OCI-LY1 (cell line): ENCODE measurements around the gene AK2.

Experiments
- H2AFZ ChIP-seq: fragments of 200-600 bp; sonication (generic), shearing (Covaris generic); 2 replicates; pipeline ENCODE4 v1.6.0; 2014; ENCODE audit warnings: antibody characterized with exemption, mild to moderate bottlenecking, low read length
- H3F3A ChIP-seq: fragments of 200-600 bp; sonication (generic), shearing (Covaris generic); 2 replicates; pipeline ENCODE4 v1.6.0; 2014; ENCODE audit warnings: mild to moderate bottlenecking, antibody characterized with exemption, low read length, moderate library complexity; ENCODE audit not compliant: insufficient read depth
- H3K27ac ChIP-seq: fragments of 200-600 bp; sonication (generic); 2 replicates; pipeline ENCODE4 v1.5.1; 2014; ENCODE audit warnings: low read length, mixed run types, mild to moderate bottlenecking, low read depth; ENCODE audit not compliant: poor library complexity, severe bottlenecking
- H3K27me3 ChIP-seq: fragments of 200-600 bp; sonication (generic); 2 replicates; pipeline ENCODE4 v1.6.0; 2014; ENCODE audit warnings: antibody characterized with exemption, mild to moderate bottlenecking, low read length, moderate library complexity; ENCODE audit not compliant: insufficient read depth
- H3K36me3 ChIP-seq: fragments of 200-600 bp; sonication (generic); 2 replicates; pipeline ENCODE4 v1.6.1; 2014; ENCODE audit warnings: mild to moderate bottlenecking, antibody characterized with exemption, low read length, moderate library complexity, mixed read lengths; ENCODE audit not compliant: insufficient read depth
- H3K4me1 ChIP-seq: fragments of 200-600 bp; sonication (generic); 2 replicates; pipeline ENCODE4 v1.5.1; 2014; ENCODE audit warnings: mild to moderate bottlenecking, low read length, moderate library complexity; ENCODE audit not compliant: insufficient read depth, severe bottlenecking
- H3K4me2 ChIP-seq: fragments of 200-600 bp; sonication (generic), shearing (Covaris generic); 2 replicates; pipeline ENCODE4 v1.6.1; 2014; ENCODE audit warnings: low read length
- H3K4me3 ChIP-seq: fragments of 200-600 bp; sonication (generic); 2 replicates; pipeline ENCODE4 v1.5.1; 2014; ENCODE audit warnings: low read length, low read depth, mild to moderate bottlenecking, mixed read lengths; ENCODE audit not compliant: poor library complexity, severe bottlenecking
- H3K79me2 ChIP-seq: fragments of 200-600 bp; shearing (Covaris generic); 2 replicates; pipeline ENCODE4 v1.6.1; 2016; ENCODE audit warnings: mixed run types, low read length, mixed read lengths; ENCODE audit not compliant: insufficient read depth
- H3K9ac ChIP-seq: fragments of 200-600 bp; sonication (generic), shearing (Covaris generic); 2 replicates; pipeline ENCODE4 v1.6.1; 2014; ENCODE audit warnings: mild to moderate bottlenecking, low read length, mixed read lengths
- H3K9me2 ChIP-seq: fragments of 200-600 bp; sonication (generic), shearing (Covaris generic); 2 replicates; pipeline ENCODE4 v1.6.1; 2014; ENCODE audit warnings: low read depth, mild to moderate bottlenecking, low read length, mixed read lengths
- H3K9me3 ChIP-seq: fragments of 200-600 bp; shearing (Covaris generic); 2 replicates; pipeline ENCODE4 v1.6.1; 2014; ENCODE audit warnings: low read length, mixed read lengths
- H4K20me1 ChIP-seq: fragments of 200-600 bp; sonication (generic), shearing (Covaris generic); 2 replicates; pipeline ENCODE4 v1.6.0; 2016; ENCODE audit warnings: mild to moderate bottlenecking, low read length; ENCODE audit not compliant: insufficient read depth
- CTCF ChIP-seq: fragments of 200-600 bp; sonication (generic), shearing (Covaris generic); IDR thresholded peaks from 2 replicates; pipeline ENCODE4 v1.5.1; 2017; ENCODE audit warnings: mild to moderate bottlenecking, antibody characterized with exemption, low read length, moderate library complexity, mixed read lengths
- EZH2 ChIP-seq: fragments of 200-600 bp; sonication (generic), shearing (Covaris generic); IDR thresholded peaks from 2 replicates; pipeline ENCODE4 v1.8.0; 2017; ENCODE audit warnings: borderline replicate concordance, mixed run types, mild to moderate bottlenecking, antibody characterized with exemption, low read length, moderate library complexity, mixed read lengths

Gene AK2

GRCh38 chr1:33012165-33012564, 24.5 kb downstream of the AK2 start:
- Histone ChIP-seq H3K4me3 (no peak overlapping the region), H3K9me3 (no peaks in the 10 kb centered on the region), H3K79me2 (no peaks in the 10 kb centered on the region), H3K9ac (no peak overlapping the region), H3F3A (no peaks in the 10 kb centered on the region), H3K36me3 (peaks cover 77% of the 10 kb centered on the region), H3K9me2 (no peaks in the 10 kb centered on the region), H3K4me1 (no peaks in the 10 kb centered on the region), H4K20me1 (no peaks in the 10 kb centered on the region), H3K27ac (no peak overlapping the region), H3K4me2 (no peak overlapping the region), H2AFZ (no peak overlapping the region), H3K27me3 (no peaks in the 10 kb centered on the region)
- TF ChIP-seq CTCF = no peak
- TF ChIP-seq EZH2 = no peak

GRCh38 chr1:33010932-33011731, 25.6 kb downstream of the AK2 start:
- Histone ChIP-seq H3K4me1 (no peaks in the 10 kb centered on the region), H3K36me3 (peaks cover 78% of the 10 kb centered on the region)
- no peak for TF ChIP-seq CTCF
- TF ChIP-seq EZH2 = no peak

GRCh38 chr1:33009561-33009960, 27.1 kb downstream of the AK2 start:
- Histone ChIP-seq H3F3A (no peaks in the 10 kb centered on the region), H3K9ac (no peak overlapping the region), H3K27ac (no peak overlapping the region), H3K4me2 (no peak overlapping the region), H3K79me2 (no peaks in the 10 kb centered on the region), H3K9me2 (no peaks in the 10 kb centered on the region), H3K4me3 (no peak overlapping the region), H3K36me3 (peaks cover 80% of the 10 kb centered on the region), H3K27me3 (no peaks in the 10 kb centered on the region), H3K9me3 (no peaks in the 10 kb centered on the region), H2AFZ (no peak overlapping the region), H4K20me1 (no peaks in the 10 kb centered on the region), H3K4me1 (no peaks in the 10 kb centered on the region)
- TF ChIP-seq CTCF (no peak), EZH2 (no peak)

More at GRCh38 chr1:33010932-33011731, 25.6 kb downstream of the AK2 start:
- no peak overlapping the region for H3K27ac ChIP-seq
- H3K9me2 ChIP-seq = no peaks in the 10 kb centered on the region
- no peaks in the 10 kb centered on the region for H3K27me3 ChIP-seq
- no peak overlapping the region for H3K9ac ChIP-seq
- no peaks in the 10 kb centered on the region for H3F3A ChIP-seq
- H3K9me3 ChIP-seq = no peaks in the 10 kb centered on the region
- no peak overlapping the region for H3K4me3 ChIP-seq
- H3K79me2 ChIP-seq = no peaks in the 10 kb centered on the region
- no peak overlapping the region for H2AFZ ChIP-seq
- H3K4me2 ChIP-seq = no peak overlapping the region
- no peaks in the 10 kb centered on the region for H4K20me1 ChIP-seq
